Measurements from ENCODE around the gene BRME1.

BRME1 gene

DNA sequence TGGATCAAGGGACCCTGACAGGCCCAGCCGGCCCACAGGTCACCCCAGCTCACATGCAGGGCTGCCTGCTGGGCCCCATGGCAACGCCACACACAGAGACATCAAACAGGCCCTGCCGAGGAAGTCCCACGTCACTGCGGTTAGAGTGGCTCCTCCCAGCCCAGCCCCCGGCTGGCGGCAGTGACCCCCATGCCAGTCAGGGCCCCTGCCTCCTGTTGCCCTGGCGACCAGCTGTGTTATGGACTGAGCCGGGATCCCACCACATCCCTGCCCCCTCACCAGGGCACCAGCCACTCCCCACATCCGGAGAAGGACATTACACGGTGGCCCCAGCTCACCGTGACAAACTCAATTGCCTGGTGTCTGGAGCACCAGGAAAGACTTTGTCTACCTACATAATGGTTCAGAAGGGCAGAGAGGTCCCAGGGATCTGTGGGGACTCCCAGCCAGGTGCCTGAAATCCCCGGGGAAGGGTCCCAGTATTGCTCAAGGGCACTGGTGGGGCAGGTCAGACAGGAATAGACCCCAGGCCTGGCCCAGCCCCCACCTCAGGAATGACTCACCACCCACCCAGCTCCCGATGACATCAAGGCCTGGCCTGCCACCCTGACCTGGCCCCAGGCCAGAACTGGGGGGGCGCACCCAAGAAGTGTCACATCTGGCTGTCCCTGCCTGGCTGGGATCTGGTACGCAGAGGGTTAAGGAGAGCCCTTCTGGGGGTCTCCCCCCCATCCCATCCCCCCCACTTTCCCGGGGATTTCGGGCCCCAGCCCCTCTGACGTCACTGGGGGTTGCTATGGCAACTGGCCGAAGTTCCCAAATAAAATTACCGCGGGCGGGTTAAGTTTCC lies 59.1 kb downstream of the BRME1 start:
- Histone ChIP-seq H3K36me3 (ENCODE audit: control insufficient read depth, insufficient read depth, low read length) (no peaks in the 10 kb centered on the region), H3K4me3 (ENCODE audit: insufficient read depth, low read depth, low read length) (peak overlapping the region; percentile 52), H3K27ac (ENCODE audit: insufficient read depth, low read depth, low read length, poor library complexity, severe bottlenecking) (peak overlapping the region; percentile 100), H3K27me3 (ENCODE audit: control insufficient read depth, insufficient read depth, low read length, poor library complexity, severe bottlenecking) (peaks cover 13% of the 10 kb centered on the region), H3K4me1 (ENCODE audit: control insufficient read depth, insufficient read depth, low read length) (peaks cover 39% of the 10 kb centered on the region), H3K9me3 (ENCODE audit: control insufficient read depth, low read length) (no peaks in the 10 kb centered on the region)
- WGBS, 2 experiments: 6 to 9% methylated on average over 23 of the region's 23 CpGs

DNA sequence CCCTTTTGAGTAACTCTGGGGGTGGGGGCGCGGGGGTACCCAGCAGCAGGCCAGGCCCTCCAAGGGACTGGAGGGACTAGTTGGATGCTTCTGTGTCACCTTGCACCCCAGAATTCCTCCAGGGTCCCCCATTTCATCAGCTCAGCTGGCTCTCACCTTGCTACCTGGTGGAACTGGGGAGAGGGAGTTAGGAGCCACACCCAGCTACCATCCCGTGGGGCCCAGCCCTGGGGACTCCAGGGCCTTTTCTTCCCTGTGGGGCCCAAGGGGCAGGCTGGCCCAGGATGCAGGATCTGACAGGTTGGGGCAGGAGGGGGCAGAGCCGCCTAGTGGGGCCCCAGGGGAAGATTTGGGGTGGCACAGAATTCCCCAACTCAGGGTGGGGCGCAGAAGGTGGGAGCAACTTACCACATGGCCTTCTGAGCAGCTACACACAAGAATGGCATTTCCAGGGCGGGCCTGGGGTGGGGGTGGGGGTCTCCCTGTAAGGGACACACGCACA lies 61.7 kb downstream of the BRME1 start:
- Histone ChIP-seq H3K27ac (ENCODE audit: insufficient read depth, low read depth, low read length, poor library complexity, severe bottlenecking) (no peak overlapping the region), H3K4me3 (ENCODE audit: insufficient read depth, low read depth, low read length) (no peak overlapping the region), H3K27me3 (ENCODE audit: control insufficient read depth, insufficient read depth, low read length, poor library complexity, severe bottlenecking) (peaks cover 17% of the 10 kb centered on the region), H3K9me3 (ENCODE audit: control insufficient read depth, low read length) (no peaks in the 10 kb centered on the region), H3K4me1 (ENCODE audit: control insufficient read depth, insufficient read depth, low read length) (peaks cover 43% of the 10 kb centered on the region), H3K36me3 (ENCODE audit: control insufficient read depth, insufficient read depth, low read length) (no peaks in the 10 kb centered on the region)
- 74 to 78% methylated on average over 7 of the region's 7 CpGs for WGBS, 2 experiments

DNA sequence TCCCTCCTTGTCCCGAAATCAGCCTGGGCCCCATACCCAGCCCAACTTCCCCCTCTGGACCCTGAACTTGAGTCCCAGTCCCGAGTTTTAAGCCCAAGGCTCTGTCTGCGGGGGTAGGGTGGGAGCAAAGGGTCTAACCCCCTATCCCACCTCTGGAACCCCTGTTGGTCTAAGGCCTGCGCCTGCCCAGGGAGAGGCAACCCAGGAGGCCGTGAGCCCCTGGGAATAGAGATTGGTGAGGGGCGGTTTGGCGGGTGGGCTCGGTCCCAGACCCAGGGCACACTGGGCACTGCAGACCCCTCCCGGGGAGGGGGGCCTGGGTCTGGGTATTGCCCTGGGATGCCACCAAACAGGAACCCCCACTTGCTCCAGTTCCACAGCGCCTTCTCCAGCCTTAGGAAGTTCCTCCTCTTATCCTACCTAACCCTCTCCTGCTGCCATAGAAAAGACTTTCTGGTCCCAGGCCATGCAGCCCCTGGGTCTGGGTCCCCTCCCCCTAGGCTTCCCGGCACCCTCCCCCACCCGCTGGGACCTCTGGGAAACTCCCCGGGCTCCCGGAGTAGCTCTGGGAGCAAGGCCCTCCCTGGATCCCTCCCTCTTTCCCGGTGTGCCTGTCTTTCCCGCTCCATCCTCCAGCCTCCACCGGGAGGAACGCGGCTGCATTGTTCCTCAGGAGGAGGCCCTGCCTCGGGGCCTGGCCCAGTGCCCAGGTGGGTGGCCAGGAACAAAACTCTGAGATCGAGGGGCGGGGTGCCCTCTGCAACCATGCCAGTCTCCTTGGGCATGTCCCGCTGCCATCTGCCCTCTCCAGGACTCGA lies 62.6 kb downstream of the BRME1 start:
- Histone ChIP-seq H3K36me3 (ENCODE audit: control insufficient read depth, insufficient read depth, low read length) (no peaks in the 10 kb centered on the region), H3K27me3 (ENCODE audit: control insufficient read depth, insufficient read depth, low read length, poor library complexity, severe bottlenecking) (peaks cover 17% of the 10 kb centered on the region), H3K9me3 (ENCODE audit: control insufficient read depth, low read length) (no peaks in the 10 kb centered on the region), H3K4me1 (ENCODE audit: control insufficient read depth, insufficient read depth, low read length) (peaks cover 46% of the 10 kb centered on the region), H3K27ac (ENCODE audit: insufficient read depth, low read depth, low read length, poor library complexity, severe bottlenecking) (no peak overlapping the region), H3K4me3 (ENCODE audit: insufficient read depth, low read depth, low read length) (peak overlapping the region; percentile 47)
- 34 to 35% methylated on average over 24 of the region's 24 CpGs for WGBS, 2 experiments

DNA sequence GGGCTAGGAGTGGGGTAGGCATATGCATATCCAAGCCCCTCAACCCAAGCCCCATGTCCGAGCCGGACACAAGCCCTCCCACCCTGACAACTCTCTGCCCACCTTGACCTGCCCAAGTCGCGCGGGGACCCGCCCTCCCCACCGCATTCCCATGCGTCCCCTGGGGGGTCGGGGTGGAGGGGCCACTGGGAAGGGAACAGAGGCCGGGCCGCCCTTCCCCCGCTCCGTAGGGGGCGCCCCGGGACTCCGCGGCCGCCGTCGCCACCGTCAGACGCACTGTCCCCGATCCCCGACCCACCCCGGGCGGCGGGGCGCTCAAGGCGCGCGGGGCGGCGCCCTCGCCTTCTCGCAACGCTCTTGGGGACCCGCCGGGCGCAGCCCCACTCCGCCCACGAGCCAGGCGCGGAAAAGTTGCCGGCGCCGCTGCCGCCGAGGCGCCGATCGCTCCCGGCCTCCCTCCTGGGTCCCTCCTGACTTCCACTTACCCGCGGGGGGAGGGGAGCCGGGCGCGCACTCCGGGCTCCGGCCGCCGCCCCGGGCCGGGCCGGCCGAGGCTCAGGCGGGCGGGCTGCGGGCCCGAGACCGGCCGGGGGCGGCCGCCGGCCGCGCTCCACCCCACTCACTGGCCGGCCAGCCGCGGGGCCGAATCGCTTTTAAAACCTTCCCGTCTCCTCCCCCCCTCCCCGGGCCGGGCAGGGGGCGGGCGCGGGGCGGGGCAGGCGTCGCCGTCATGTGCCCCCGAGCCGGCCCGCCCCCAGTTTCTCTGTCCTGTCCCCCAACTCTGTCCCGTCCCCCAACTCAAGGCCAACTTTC lies 63.4 kb downstream of the BRME1 start:
- Histone ChIP-seq H3K27me3 (ENCODE audit: control insufficient read depth, insufficient read depth, low read length, poor library complexity, severe bottlenecking) (peaks cover 17% of the 10 kb centered on the region), H3K4me1 (ENCODE audit: control insufficient read depth, insufficient read depth, low read length) (peaks cover 43% of the 10 kb centered on the region), H3K27ac (ENCODE audit: insufficient read depth, low read depth, low read length, poor library complexity, severe bottlenecking) (no peak overlapping the region), H3K9me3 (ENCODE audit: control insufficient read depth, low read length) (no peaks in the 10 kb centered on the region), H3K4me3 (ENCODE audit: insufficient read depth, low read depth, low read length) (peak overlapping the region; percentile 47), H3K36me3 (ENCODE audit: control insufficient read depth, insufficient read depth, low read length) (no peaks in the 10 kb centered on the region)
- WGBS, 2 experiments: 0% methylated on average over 95 of the region's 95 CpGs

DNA sequence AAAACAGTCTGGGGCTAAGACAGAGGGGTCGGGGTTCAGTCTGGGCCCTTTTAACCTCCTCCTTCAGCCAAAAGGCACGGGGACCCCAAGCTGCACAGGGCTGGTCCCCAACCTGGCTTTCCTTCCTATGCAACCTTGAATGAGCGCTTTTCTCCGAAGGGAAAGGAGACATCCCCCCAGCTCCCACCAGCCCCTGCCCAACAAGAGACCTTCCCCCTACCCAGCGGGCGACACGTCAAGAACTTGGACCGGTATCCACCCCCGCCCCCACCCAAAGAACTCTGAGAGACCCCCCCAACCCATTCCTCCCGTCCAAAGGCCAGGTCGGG lies 64.0 kb downstream of the BRME1 start:
- H3K9me3 ChIP-seq (ENCODE audit: control insufficient read depth, low read length): no peaks in the 10 kb centered on the region
- no peaks in the 10 kb centered on the region for H3K36me3 ChIP-seq (ENCODE audit: control insufficient read depth, insufficient read depth, low read length)
- 16 to 19% methylated on average over 10 to 11 of the region's 11 CpGs for WGBS, 2 experiments
- H3K27ac ChIP-seq (ENCODE audit: insufficient read depth, low read depth, low read length, poor library complexity, severe bottlenecking): no peak overlapping the region
- peak overlapping the region; percentile 47 for H3K4me3 ChIP-seq (ENCODE audit: insufficient read depth, low read depth, low read length)
- H3K4me1 ChIP-seq (ENCODE audit: control insufficient read depth, insufficient read depth, low read length): peaks cover 43% of the 10 kb centered on the region
- H3K27me3 ChIP-seq (ENCODE audit: control insufficient read depth, insufficient read depth, low read length, poor library complexity, severe bottlenecking): peaks cover 17% of the 10 kb centered on the region

DNA sequence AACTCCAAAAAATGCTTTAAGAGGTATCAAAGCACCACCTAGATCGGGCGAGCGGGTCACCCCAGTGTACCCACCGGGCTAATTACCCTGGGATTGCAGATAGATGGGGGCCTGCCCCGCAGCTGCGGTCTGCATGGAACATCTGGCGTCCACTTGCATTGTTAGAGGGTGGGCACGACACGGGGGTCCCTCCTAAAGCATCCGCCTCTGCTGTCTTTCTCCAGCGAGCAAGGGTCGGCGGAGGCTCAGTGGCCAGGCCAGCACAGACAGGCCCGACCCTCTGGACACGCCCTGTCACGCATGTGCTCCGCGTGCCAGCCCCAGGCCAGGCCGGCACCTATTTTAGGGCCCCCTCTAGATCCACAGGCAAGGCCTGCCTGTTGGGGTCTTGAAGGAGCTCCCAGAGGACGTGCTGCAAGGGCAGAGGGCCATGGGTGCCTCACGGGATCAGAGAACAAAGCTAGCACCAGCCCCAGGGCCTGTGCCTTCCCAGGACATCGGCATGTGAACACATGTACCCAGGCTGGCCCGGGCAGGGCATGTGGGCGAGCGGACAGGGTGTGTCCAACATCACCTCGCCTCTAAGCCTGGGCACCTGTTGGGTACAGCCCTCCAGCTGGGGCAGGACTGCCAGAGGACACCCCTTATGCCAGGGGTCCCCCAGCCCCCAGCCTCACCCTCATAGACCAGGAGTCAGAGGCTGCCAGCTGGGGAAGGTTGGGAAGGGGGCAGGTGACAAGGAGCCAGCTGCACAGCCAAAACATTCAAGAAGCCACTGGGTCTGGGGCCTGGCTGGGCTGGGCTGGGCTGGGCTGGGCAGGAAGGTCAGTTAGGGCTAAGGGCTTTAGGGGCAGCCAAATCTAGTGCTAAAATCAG lies 64.6 kb downstream of the BRME1 start:
- 93 to 95% methylated on average over 26 of the region's 26 CpGs for WGBS, 2 experiments
- no peaks in the 10 kb centered on the region for H3K9me3 ChIP-seq (ENCODE audit: control insufficient read depth, low read length)
- no peaks in the 10 kb centered on the region for H3K36me3 ChIP-seq (ENCODE audit: control insufficient read depth, insufficient read depth, low read length)
- H3K27me3 ChIP-seq (ENCODE audit: control insufficient read depth, insufficient read depth, low read length, poor library complexity, severe bottlenecking): peaks cover 17% of the 10 kb centered on the region
- H3K4me3 ChIP-seq (ENCODE audit: insufficient read depth, low read depth, low read length): peak overlapping the region; percentile 47
- H3K27ac ChIP-seq (ENCODE audit: insufficient read depth, low read depth, low read length, poor library complexity, severe bottlenecking): no peak overlapping the region
- H3K4me1 ChIP-seq (ENCODE audit: control insufficient read depth, insufficient read depth, low read length): peaks cover 36% of the 10 kb centered on the region

DNA sequence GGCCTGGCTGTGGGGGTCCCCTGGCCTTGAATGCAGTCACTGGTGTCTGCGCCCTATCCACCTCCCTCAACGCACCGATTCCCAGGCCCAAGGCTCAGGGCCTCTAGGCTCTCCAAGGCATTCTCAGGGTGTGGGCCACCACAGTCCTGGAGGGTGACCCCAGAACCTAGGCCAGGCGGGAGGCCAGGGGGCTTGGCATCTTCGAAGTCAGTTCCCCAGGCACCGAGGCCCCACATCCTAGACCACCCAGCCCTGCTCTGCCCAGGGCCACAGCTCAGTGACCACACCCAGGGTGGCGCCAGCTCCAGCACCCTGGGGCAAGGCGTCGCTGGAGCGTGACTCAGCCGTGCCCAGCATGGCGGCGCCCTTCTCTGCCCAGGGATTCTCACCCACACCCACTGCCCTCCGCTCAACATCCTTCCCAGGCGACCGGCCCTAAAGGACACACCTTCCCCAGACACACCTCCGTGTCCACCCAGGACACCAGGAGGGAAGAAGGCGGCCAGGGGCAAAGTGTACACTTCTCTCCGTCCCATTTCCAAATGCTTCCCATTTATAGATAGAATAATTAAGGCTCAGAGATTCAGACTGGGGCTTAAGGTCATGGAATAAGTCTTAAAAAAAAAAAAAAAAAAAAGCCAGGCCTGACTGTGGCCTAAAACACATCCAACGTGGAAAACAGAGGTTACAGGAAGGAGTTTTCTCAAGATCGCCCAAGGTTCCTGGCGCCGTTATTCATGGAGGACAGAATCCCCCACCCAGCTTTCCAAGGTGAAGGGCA lies 65.4 kb downstream of the BRME1 start:
- H3K4me3 ChIP-seq (ENCODE audit: insufficient read depth, low read depth, low read length): no peak overlapping the region
- no peak overlapping the region for H3K27ac ChIP-seq (ENCODE audit: insufficient read depth, low read depth, low read length, poor library complexity, severe bottlenecking)
- no peaks in the 10 kb centered on the region for H3K9me3 ChIP-seq (ENCODE audit: control insufficient read depth, low read length)
- H3K36me3 ChIP-seq (ENCODE audit: control insufficient read depth, insufficient read depth, low read length): no peaks in the 10 kb centered on the region
- H3K27me3 ChIP-seq (ENCODE audit: control insufficient read depth, insufficient read depth, low read length, poor library complexity, severe bottlenecking): peaks cover 17% of the 10 kb centered on the region
- H3K4me1 ChIP-seq (ENCODE audit: control insufficient read depth, insufficient read depth, low read length): peaks cover 36% of the 10 kb centered on the region
- 91 to 95% methylated on average over 21 to 23 of the region's 23 CpGs for WGBS, 2 experiments

DNA sequence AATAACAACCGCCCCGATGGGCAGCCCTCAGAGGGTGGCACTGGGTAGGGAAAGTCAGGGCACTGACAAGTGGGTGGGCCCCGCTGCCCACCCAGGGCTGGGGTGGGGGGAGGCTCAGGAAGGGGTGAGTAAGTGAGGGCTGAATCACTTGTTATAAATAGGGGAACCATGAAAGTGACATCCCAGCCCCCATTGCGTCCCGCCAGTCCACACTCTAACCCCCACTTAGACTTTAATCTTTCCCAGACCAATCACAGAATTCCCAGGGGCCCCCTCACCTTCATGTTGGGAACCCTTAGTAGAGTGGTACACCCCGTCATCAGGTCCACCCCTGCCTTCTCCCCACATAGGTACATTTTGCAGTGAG lies 66.0 kb downstream of the BRME1 start:
- H3K9me3 ChIP-seq (ENCODE audit: control insufficient read depth, low read length): no peaks in the 10 kb centered on the region
- H3K4me1 ChIP-seq (ENCODE audit: control insufficient read depth, insufficient read depth, low read length): peaks cover 36% of the 10 kb centered on the region
- H3K36me3 ChIP-seq (ENCODE audit: control insufficient read depth, insufficient read depth, low read length): no peaks in the 10 kb centered on the region
- H3K27me3 ChIP-seq (ENCODE audit: control insufficient read depth, insufficient read depth, low read length, poor library complexity, severe bottlenecking): peaks cover 17% of the 10 kb centered on the region
- no peak overlapping the region for H3K4me3 ChIP-seq (ENCODE audit: insufficient read depth, low read depth, low read length)
- 94 to 95% methylated on average over 6 of the region's 6 CpGs for WGBS, 2 experiments
- no peak overlapping the region for H3K27ac ChIP-seq (ENCODE audit: insufficient read depth, low read depth, low read length, poor library complexity, severe bottlenecking)
